Activated CD8-positive, alpha-beta memory T cell treated with anti-CD3 and anti-CD28 coated beads for 48 hours (primary cell): ENCODE results near the gene CLCN7.
"Not testable (repeated sequence)": the region's sequence is repeated elsewhere in the genome, so short reads cannot be mapped to it uniquely, and the experiment has no call there.

ENCODE experiments used
- DNase-seq, 3 experiments: peaks; one replicate each; pipeline ENCODE4 v3.0.0-alpha.2; 2020; ENCODE audit warnings: low read depth in 2 of 3, low spot score in 2 of 3

CLCN7 gene

DNA sequence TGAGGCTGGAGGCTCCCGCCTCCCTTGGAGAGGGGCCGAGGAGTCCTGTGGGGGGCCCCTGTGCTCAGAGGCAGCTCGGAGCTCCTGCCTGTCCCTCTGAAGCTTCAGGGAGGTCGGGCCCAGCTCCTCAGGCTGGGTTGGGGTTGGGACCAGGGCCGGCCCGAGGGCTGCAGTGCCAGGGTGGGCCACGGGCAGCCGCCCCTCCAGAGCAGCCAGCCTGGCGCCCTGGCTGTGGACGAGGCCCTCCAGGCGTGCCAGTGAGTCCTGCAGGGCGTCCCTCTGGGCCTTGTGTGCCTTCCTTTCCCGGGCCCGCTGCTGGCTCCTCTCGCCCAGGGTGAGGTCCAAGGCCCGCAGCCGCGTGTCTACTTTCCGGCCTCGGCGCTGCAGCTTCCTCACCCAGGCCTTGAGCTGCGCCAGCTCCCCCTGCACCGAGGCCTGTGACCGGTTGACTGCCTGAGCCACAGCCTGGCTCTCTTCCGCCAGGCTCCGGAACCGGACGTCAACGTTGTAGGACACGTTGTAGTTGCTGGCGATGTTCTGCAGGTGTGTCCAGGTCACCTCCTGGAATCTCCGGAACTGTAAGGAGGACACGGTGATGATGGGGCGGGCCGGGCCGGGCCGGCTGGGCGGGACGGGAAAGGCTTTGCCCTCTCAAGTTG lies 12.7 kb upstream of the CLCN7 start:
- DNase-seq: no peak

DNA sequence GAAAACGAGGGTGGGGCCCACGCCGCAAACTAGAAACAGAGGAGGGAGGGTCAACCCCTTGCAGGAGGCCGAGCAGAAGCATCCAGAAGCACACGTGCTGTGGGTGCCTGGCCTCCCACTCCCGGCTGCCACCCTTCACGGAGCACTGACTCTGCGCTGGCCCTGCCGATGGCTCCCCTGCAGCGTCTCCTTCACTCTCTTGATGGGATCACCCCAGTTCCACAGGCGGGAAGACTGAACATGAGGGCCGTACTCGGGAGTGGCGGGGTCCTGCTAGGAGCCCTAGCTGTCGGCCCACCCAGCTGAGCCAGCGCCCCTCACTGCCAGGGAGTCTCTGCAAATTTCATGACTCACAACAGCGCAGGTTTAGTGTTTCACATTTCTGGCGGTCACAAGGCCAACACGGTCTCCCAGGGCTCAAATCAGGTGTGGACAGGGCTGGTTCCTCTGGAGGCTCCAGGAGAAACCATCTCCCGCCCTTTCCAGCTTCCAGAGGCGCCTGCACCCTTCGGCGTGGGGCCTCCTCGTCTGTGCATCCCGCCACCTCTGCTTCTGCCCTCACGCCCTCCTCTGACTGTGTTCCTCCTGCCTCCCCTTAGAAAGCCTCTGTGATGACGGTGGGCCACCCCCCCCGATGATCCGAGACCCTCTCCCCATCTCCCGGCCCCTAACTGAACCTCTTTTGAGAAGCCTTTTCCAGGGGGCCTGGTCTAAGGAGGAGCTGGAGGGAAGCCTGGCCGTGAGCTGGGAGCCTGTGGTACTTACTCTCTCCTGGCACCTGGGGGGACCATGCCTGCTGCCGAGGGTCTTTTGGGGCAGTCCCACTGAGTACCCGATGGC lies 11.9 kb upstream of the CLCN7 start:
- no peak for DNase-seq

DNA sequence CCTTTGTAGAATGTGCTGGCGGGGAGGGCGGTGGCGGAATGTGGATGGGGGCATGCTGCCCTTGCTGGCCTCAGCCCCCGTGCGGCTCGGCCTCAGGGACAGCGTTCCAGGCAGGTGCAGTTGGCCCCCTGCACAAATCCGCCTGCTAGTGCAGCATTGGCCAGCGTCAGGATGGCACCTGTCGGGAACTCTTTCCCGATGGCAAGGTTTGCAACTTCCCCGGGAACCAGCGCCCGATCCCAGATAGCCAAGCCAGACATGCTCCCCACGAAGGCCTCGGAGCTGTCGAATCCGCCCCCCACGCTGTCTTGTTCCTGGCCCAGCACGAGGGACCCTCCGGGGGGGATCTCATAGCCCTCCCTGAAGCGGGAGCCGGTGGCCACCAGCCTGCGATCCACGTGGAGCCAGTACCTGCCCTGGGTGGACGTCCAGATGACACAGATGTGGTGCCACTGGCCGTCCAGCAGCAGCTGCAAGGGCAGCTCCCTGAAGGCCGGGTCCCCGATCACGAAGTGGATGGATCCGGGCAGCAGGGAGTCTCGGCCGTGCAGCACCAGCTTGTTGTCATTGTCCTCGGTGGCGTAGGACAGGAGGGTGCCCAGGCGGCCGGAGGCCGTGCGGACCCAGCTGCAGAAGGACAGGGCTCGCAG lies 11.1 kb upstream of the CLCN7 start:
- no peak for DNase-seq

DNA sequence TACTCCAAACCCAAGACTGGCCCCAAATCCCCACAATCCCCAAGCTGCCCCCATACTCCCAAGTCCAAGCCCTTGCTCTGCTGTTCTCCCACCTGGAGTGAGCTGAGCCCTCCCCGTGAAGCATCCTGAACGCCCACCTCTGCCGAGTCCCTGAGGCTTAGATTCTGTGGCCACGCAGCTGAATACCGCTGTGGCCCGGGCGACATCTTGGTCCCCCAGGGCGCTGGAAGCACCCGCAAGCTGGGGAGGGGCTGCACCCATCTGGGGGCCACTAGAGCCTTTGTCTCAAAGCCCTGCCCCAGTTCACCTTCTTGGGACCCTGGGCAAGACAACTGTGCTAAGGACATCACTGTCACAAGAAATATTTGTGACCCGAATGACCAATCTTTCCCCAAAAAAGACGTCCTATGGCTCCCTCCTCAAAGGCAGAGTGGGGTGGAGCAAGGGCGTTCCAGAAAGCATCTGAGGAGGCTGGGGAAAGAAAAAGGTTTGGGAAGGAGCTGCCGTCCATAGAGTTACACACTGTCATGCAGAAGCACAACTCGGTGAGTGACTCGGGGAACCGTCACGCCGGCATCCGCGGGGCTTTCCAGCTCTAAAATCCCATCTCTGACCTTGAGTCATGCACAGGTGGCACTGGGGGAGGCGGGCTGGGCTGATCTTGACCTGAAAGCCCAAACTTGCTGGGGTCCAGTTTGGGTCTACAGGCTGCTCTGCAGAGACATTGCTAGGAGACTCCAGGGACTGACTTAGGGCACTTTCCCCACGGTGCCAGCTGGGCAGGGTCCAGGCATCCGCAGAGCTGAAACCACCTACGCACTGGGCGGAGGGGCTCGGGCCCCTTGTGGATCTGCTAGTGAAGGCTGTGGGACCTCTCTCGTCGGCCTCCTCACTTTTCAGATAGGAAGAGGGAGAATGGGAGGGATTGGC lies 7.3 kb upstream of the CLCN7 start:
- DNase-seq: no peak

DNA sequence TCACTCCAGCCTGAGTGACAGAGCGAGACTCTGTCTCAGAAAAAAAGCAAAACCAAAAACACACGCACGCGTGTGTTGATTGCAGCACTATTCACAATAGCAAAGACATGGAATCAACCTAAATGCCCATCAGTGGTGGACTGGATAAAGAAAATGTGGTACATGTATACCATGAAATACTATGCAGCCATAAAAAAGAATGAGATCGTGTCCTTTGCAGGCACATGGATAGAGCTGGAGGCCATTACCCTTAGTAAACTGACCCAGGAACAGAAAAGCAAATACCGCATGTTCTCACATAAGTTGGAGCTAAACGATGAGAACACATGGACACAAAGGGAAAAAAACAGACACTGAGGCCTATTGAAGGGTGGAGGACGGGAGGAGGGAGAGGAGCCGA lies 4.1 kb upstream of the CLCN7 start:
- DNase-seq: not testable (repeated sequence)

DNA sequence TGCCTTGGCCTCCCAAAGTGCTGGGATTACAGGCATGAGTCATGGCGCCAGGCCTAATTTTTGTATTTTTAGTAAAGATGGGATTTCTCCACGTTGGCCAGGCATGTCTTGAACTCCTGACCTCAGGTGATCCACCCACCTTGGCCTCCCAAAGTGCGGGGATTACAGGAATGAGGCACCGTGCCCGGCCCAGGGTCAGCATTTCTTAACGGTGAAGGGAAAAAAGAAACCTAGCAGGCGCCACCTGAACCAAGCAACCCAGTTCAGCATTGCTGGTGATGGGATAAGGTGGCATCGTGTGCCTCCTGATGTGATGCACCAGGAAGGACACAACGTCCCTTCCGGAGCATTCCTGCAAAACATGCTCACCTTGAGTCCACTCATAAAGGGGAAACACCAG lies 2.2 kb upstream of the CLCN7 start:
- DNase-seq: no peak

- DNase-seq: no peak
Measured at GRCh38 chr16:1475552-1476114, 805 bp upstream of the CLCN7 start.

DNA sequence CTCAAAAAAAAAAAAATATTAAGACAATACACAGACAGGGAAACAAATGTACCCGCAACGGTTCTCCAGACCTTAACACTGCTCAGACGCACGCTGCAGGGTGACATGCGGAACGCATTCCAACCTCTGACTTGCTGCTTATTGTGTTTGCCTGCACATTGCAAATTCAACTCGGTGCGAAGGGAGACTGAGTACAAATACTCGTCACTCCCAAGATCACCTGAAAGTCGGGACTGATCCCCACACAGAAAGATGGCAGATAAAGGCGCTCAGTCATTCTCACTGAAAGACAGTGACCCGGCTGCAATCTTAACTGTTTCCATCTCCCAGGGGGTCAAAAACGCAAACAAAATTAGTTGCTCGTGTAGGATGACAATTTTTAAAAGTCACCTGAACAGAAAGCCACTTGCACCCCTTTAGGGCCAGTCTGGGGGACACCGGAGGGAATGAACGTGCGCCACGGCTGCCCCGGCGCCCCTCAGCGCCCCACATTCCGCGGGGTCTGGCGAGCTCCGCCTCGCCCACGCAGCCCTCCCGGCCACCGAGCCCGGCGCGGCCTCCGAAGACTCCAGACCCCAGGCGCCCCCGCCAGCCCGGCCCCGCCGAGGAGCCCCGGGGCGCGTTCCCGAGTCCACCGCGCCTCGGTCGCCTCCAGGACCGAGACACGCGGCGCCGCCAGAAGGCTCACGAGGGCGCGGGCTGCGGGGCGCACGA lies 589 bp downstream of the CLCN7 start:
- no peak for DNase-seq

- DNase-seq: no peak
Measured at GRCh38 chr16:1472974-1473373, 1.9 kb downstream of the CLCN7 start.

GRCh38 chr16:1471569-1472194 lies 3.1 kb downstream of the CLCN7 start:
- DNase-seq: no peak

GRCh38 chr16:1470481-1471251 lies 4.2 kb downstream of the CLCN7 start:
- no peak for DNase-seq

- no peak for DNase-seq
Measured at GRCh38 chr16:1469693-1470201, 5.1 kb downstream of the CLCN7 start.

DNA sequence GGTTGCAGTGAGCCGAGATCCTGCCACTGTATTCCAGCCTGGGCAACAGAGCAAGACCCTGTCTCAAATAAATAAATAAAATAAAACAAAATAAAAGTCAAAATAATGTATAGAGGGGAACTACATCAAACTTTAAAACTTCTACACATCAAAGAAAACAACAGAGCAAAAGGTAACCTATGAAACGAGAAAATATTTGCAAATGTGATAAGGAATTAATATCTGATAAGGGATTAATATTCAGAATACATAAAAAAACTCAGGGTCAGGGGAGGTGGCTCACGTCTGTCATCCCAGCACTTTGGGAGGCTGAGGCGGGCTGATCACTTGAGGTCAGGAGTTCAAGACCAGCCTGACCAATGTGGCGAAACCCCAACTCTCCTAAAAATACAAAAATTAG lies 5.7 kb downstream of the CLCN7 start:
- not testable (repeated sequence) for DNase-seq

DNA sequence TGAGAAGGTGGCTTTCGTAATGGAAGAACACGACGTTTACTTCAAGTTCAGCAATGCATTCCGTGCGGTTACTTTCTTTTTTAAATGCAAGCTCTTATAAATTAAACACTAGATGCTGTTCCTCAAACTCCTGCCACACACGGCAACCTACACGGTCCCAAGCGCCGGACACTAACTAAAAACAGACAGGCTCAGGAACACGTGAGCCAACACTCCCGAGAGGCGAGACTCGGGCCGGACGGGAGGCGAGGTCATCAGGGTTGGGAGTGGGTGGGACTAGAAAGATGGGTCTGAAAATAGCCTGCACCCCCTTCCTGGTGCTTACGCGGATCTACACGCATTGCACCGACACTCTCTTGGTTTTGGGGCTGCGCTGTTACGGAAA lies 6.4 kb downstream of the CLCN7 start:
- no peak for DNase-seq

DNA sequence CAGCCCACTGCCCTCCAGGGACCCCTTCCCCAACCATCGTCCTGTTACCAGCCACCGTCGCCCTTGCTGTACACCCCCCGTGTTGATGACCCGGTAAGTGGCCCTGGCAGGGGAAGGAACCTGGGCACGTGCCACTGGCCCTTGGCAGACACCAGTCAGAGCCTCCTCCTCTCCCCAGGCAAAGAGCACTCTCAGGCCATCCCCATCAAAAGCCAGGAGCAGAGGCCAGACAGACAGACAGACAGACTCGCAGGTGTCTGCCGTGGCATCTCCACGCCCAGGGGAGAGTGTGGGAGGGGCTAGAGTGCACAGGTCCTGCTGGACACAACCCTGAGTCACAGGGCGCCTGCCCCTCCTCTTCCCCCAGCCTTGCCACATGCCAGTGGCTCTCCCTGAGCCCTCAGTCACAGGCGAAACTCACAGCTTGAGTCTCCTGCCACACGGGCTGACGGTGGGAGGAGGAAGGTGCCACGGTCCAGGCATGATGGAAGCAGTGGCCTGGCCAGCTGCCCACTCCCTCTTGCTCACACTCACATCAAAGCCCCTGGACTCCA lies 7.8 kb downstream of the CLCN7 start:
- DNase-seq: no peak

- DNase-seq: no peak
Measured at GRCh38 chr16:1466054-1466453, 8.8 kb downstream of the CLCN7 start.

GRCh38 chr16:1465567-1465915 lies 9.3 kb downstream of the CLCN7 start:
- no peak for DNase-seq

DNA sequence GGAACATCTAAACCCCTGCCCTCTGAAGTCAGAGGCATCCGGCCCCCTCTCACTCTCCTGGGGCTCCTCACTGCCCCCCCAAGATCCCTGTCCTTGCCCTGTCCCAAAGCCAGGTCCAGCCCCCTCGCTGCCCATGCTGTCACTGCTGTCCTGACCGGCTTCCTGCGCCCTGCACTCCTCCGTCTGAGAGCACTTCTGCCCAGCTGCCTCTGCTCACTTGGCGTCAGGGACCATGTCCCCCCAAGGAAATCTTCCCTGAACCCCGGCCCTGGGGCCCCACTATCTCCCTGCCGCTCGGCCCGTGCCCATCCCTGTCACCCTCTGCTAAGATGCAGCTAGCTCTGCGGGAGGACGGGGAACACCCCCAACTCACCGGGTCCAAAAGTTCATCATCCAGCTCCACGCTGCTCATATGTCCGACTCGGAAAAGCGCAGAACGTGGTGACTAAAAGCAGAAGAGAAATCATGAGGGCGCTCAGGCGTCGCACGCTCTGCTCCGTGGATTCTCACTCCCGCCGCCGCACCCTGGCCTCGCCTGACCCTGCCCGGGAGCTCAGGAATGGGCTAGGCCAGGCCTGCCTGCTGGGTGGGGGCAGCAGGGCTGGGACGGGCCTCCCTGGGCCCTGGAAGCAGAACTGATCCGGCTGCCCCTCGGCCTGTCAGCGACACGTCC lies 9.8 kb downstream of the CLCN7 start:
- no peak for DNase-seq
